H9 (cell line): ENCODE data around the gene HECTD1. TPM values are rescaled to one million over a fixed set of nuclear protein-coding genes. Genes with fewer than 3 reads are reported as not detected.

Source experiments
- DNase-seq: peaks from one replicate; pipeline ENCODE4 v3.0.0-alpha.2; 2017
- H2AFZ ChIP-seq: one replicate; pipeline ENCODE4 v1.6.1; 2013; ENCODE audit warnings: mild to moderate bottlenecking, low read length, control low read depth, moderate library complexity
- H2AK5ac ChIP-seq: 2 replicates; pipeline ENCODE4 v1.6.1; 2013; ENCODE audit warnings: low read length, control low read depth, mixed read lengths; ENCODE audit not compliant: insufficient read length
- H2BK120ac ChIP-seq: one replicate; pipeline ENCODE4 v1.6.1; 2013; ENCODE audit warnings: low read depth, mild to moderate bottlenecking, low read length, control low read depth, inconsistent platforms; ENCODE audit not compliant: poor library complexity, severe bottlenecking
- H2BK12ac ChIP-seq: 2 replicates; pipeline ENCODE4 v1.6.1; 2013; ENCODE audit warnings: low read length, control low read depth, mixed read lengths, low read depth; ENCODE audit not compliant: insufficient read length
- H2BK15ac ChIP-seq: 2 replicates; pipeline ENCODE4 v1.6.1; 2013; ENCODE audit warnings: low read depth, low read length, control low read depth
- H2BK20ac ChIP-seq: one replicate; pipeline ENCODE4 v1.6.1; 2013; ENCODE audit warnings: low read depth, mild to moderate bottlenecking, low read length, control low read depth, inconsistent platforms; ENCODE audit not compliant: poor library complexity, severe bottlenecking
- H2BK5ac ChIP-seq: 2 replicates; pipeline ENCODE4 v1.6.1; 2013; ENCODE audit warnings: low read length, control low read depth, mixed read lengths; ENCODE audit not compliant: insufficient read length
- H3K14ac ChIP-seq: 2 replicates; pipeline ENCODE4 v1.6.1; 2013; ENCODE audit warnings: low read length, control low read depth; ENCODE audit not compliant: insufficient read depth
- H3K18ac ChIP-seq: 2 replicates; pipeline ENCODE4 v1.6.1; 2013; ENCODE audit warnings: low read depth, mild to moderate bottlenecking, mixed read lengths, low read length, control low read depth; ENCODE audit not compliant: insufficient read length
- H3K23ac ChIP-seq: 2 replicates; pipeline ENCODE4 v1.6.1; 2013; ENCODE audit warnings: low read length, control low read depth, mixed read lengths, low read depth; ENCODE audit not compliant: insufficient read length
- H3K23me2 ChIP-seq: 2 replicates; pipeline ENCODE4 v1.6.1; 2013; ENCODE audit warnings: low read depth, mild to moderate bottlenecking, mixed read lengths, low read length, control low read depth; ENCODE audit not compliant: insufficient read length, poor library complexity, severe bottlenecking
- H3K27ac ChIP-seq: 2 replicates; pipeline ENCODE4 v1.5.1; 2013; ENCODE audit warnings: low read length, control low read depth, mixed read lengths, low read depth; ENCODE audit not compliant: insufficient read length
- H3K27me3 ChIP-seq: 2 replicates; pipeline ENCODE4 v1.6.1; 2013; ENCODE audit warnings: low read length, control low read depth, inconsistent platforms; ENCODE audit not compliant: insufficient read depth
- H3K4ac ChIP-seq: 2 replicates; pipeline ENCODE4 v1.6.1; 2013; ENCODE audit warnings: low read depth, mild to moderate bottlenecking, control low read depth, inconsistent platforms, low read length, moderate library complexity
- H3K4me1 ChIP-seq: 2 replicates; pipeline ENCODE4 v1.6.1; 2013; ENCODE audit warnings: low read length, control low read depth, inconsistent platforms; ENCODE audit not compliant: insufficient read depth
- H3K4me2 ChIP-seq: 2 replicates; pipeline ENCODE4 v1.6.1; 2013; ENCODE audit warnings: low read length, control low read depth, mixed read lengths; ENCODE audit not compliant: insufficient read length, insufficient read depth
- H3K56ac ChIP-seq: 2 replicates; pipeline ENCODE4 v1.6.1; 2013; ENCODE audit warnings: low read depth, mild to moderate bottlenecking, mixed read lengths, low read length, control low read depth; ENCODE audit not compliant: insufficient read length
- H3K79me1 ChIP-seq: 2 replicates; pipeline ENCODE4 v1.6.1; 2013; ENCODE audit warnings: low read depth, mild to moderate bottlenecking, moderate library complexity, low read length, control low read depth, inconsistent platforms; ENCODE audit not compliant: insufficient read depth, poor library complexity, severe bottlenecking
- H3K79me2 ChIP-seq: 2 replicates; pipeline ENCODE4 v1.6.1; 2013; ENCODE audit warnings: low read length, control low read depth, inconsistent platforms; ENCODE audit not compliant: insufficient read depth
- H3K9ac ChIP-seq: 2 replicates; pipeline ENCODE4 v1.6.1; 2013; ENCODE audit warnings: low read length, control low read depth, mixed read lengths; ENCODE audit not compliant: insufficient read length; ENCODE audit errors: extremely low read depth
- H3K9me3 ChIP-seq: one replicate; pipeline ENCODE4 v1.6.1; 2013; ENCODE audit warnings: low read depth, low read length, inconsistent platforms; ENCODE audit not compliant: control insufficient read depth
- H3T11ph ChIP-seq: one replicate; pipeline ENCODE4 v1.6.1; 2013; ENCODE audit warnings: mild to moderate bottlenecking, low read length, control low read depth, inconsistent platforms
- H4K20me1 ChIP-seq: one replicate; pipeline ENCODE4 v1.6.1; 2013; ENCODE audit not compliant: control insufficient read depth, insufficient read length, insufficient read depth
- H4K5ac ChIP-seq: 2 replicates; pipeline ENCODE4 v1.6.1; 2013; ENCODE audit warnings: low read depth, mild to moderate bottlenecking, mixed read lengths, low read length, control low read depth; ENCODE audit not compliant: insufficient read length
- H4K8ac ChIP-seq: replicated peaks from 2 replicates; pipeline ENCODE4 v1.6.1; 2013; ENCODE audit warnings: low read length, control low read depth, mixed read lengths, low read depth; ENCODE audit not compliant: insufficient read length
- H4K91ac ChIP-seq: 2 replicates; pipeline ENCODE4 v1.6.1; 2013; ENCODE audit warnings: low read depth, mild to moderate bottlenecking, moderate library complexity, mixed read lengths, low read length, control low read depth; ENCODE audit not compliant: insufficient read length
- H3K27ac Mint-ChIP-seq, 3 experiments: 2 replicates in 2 of 3; 3 replicates in 1 of 3; pipeline ENCODE4 v1.8.0; 2020 to 2021; ENCODE audit warnings: mixed read lengths in 3 of 3, mild to moderate bottlenecking in 1 of 3, moderate library complexity in 1 of 3
- H3K27me3 Mint-ChIP-seq: 2 replicates; pipeline ENCODE4 v1.8.0; 2021; ENCODE audit warnings: low read depth, mild to moderate bottlenecking, moderate library complexity, mixed read lengths
- H3K36me3 Mint-ChIP-seq, 3 experiments: 2 replicates in 2 of 3; 3 replicates in 1 of 3; pipeline ENCODE4 v1.8.0; 2020 to 2021; ENCODE audit warnings: low read depth in 3 of 3, mixed read lengths in 3 of 3; ENCODE audit not compliant: insufficient read depth in 1 of 3
- H3K4me1 Mint-ChIP-seq, 2 experiments: 2 replicates each; pipeline ENCODE4 v1.8.0; 2020; ENCODE audit warnings: mixed read lengths in 2 of 2
- H3K4me3 Mint-ChIP-seq, 2 experiments: 2 replicates in 1 of 2; 3 replicates in 1 of 2; pipeline ENCODE4 v1.8.0; 2020 to 2021; ENCODE audit warnings: mild to moderate bottlenecking in 2 of 2, mixed read lengths in 2 of 2, moderate library complexity in 1 of 2
- H3K9me3 Mint-ChIP-seq, 2 experiments: 2 replicates in 1 of 2; 3 replicates in 1 of 2; pipeline ENCODE4 v1.8.0; 2020; ENCODE audit warnings: mild to moderate bottlenecking in 2 of 2, mixed read lengths in 2 of 2, moderate library complexity in 1 of 2
- WGBS: extraction: QIAGEN DNeasy Blood & Tissue Kit; methylation state at CpG from one replicate; pipeline ENCODE4 v1.1.7; 2013; ENCODE audit warnings: missing lambda C conversion rate, low lambda C conversion rate, mixed read lengths; ENCODE audit not compliant: insufficient read length; ENCODE audit errors: extremely low coverage; 5-methylcytosine and 5-hydroxymethylcytosine counted together
- total RNA-seq: library from RNA; stranded (reverse); gene quantifications from 2 replicates; pipeline ENCODE4 v1.2.1, GENCODE V29; 2021
- TF ChIP-seq, protein P1 (sequence below): fragments of 200-600 bp; sonication (generic); conservative IDR thresholded peaks from 3 replicates; pipeline ENCODE4 v1.8.0; 2021; ENCODE audit warnings: antibody characterized with exemption, mild to moderate bottlenecking

The HECTD1 gene
- total RNA-seq, 1 experiment from 2014 or later = 135 TPM

DNA sequence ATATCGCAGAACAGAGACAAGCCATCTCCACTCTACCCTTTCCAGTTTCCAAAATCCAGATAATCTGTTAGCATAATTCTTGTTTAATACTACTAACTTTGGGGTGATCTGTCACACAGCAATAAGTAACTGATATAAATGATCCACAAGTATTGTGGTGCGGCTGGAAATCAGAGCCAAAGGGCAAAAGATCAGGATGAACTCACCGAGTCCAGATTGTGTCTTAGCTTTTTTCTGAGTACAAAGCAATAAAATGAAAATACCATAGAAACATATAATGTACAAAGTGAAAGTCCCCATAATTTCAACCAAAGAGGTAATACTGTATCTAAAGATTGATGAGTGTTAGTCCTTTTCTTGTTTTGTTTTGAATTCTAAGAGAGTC lies 17.4 kb downstream of the HECTD1 start:
- H2BK12ac ChIP-seq = no peak overlapping the region
- no peak overlapping the region for H3K18ac ChIP-seq
- no peaks in the 10 kb centered on the region for H3K9me3 Mint-ChIP-seq
- no peak overlapping the region for H4K8ac ChIP-seq
- no peak overlapping the region for H3K14ac ChIP-seq
- H3K79me2 ChIP-seq = peaks cover 5% of the 10 kb centered on the region; the same call in 1 of the 2 replicates
- H3K36me3 Mint-ChIP-seq = peaks cover 6 to 51% (median 41%) of the 10 kb centered on the region in 3 experiments; a peak in 6 of 7 replicates
- H2AFZ ChIP-seq = no peak overlapping the region
- H4K5ac ChIP-seq = no peak overlapping the region
- no peaks in the 10 kb centered on the region for H3K9me3 ChIP-seq
- no peak overlapping the region for H2BK20ac ChIP-seq
- H2BK120ac ChIP-seq = no peak overlapping the region
- no peaks in the 10 kb centered on the region for H3K4me1 ChIP-seq
- no peaks in the 10 kb centered on the region for H3K27me3 Mint-ChIP-seq
- H2BK5ac ChIP-seq = no peak overlapping the region
- no peak overlapping the region for H3K56ac ChIP-seq
- no CpG with 5 or more reads among the region's 3 CpGs for WGBS
- peaks cover 4% of the 10 kb centered on the region for H3K79me1 ChIP-seq
- H3K4me3 Mint-ChIP-seq = no peak overlapping the region
- no peak overlapping the region for H4K91ac ChIP-seq
- no peak for DNase-seq
- no peak overlapping the region for H3T11ph ChIP-seq
- H2AK5ac ChIP-seq = no peak overlapping the region
- no peaks in the 10 kb centered on the region for H3K27me3 ChIP-seq
- no peak overlapping the region for H3K9ac ChIP-seq
- no peak overlapping the region for H3K4ac ChIP-seq
- TF ChIP-seq, protein P1, sequence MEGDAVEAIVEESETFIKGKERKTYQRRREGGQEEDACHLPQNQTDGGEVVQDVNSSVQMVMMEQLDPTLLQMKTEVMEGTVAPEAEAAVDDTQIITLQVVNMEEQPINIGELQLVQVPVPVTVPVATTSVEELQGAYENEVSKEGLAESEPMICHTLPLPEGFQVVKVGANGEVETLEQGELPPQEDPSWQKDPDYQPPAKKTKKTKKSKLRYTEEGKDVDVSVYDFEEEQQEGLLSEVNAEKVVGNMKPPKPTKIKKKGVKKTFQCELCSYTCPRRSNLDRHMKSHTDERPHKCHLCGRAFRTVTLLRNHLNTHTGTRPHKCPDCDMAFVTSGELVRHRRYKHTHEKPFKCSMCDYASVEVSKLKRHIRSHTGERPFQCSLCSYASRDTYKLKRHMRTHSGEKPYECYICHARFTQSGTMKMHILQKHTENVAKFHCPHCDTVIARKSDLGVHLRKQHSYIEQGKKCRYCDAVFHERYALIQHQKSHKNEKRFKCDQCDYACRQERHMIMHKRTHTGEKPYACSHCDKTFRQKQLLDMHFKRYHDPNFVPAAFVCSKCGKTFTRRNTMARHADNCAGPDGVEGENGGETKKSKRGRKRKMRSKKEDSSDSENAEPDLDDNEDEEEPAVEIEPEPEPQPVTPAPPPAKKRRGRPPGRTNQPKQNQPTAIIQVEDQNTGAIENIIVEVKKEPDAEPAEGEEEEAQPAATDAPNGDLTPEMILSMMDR = no peak
- H4K20me1 ChIP-seq = no peaks in the 10 kb centered on the region
- 0 out of 7 replicates have a peak overlapping the region, but pooled peaks of 1 of the 3 experiments have one; percentile 24 for H3K27ac Mint-ChIP-seq
- no peak overlapping the region for H2BK15ac ChIP-seq
- peaks cover 3 to 8% of the 10 kb centered on the region in 2 experiments; a peak in 3 of 4 replicates for H3K4me1 Mint-ChIP-seq
- no peak overlapping the region for H3K4me2 ChIP-seq
- no peak overlapping the region for H3K23ac ChIP-seq
- H3K23me2 ChIP-seq = no peaks in the 10 kb centered on the region
- no peak overlapping the region for H3K27ac ChIP-seq
